CD4-positive, alpha-beta T cell treated with Interleukin-17A for 4 hours (primary cell): ENCODE results near the gene ARFGAP1.

Source experiments
- DNase-seq: peaks from one replicate; pipeline ENCODE4 v3.0.0-alpha.2; 2020; ENCODE audit warnings: mixed read lengths

The ARFGAP1 gene

GRCh38 chr20:63272105-63273058, at the start of gene ARFGAP1:
Gene ARFGAP1, plus strand, starts transcription at chr20:63272813. Its CDS starts 2,768 bp downstream, at chr20:63275581.
- DNase-seq, result peak; percentile 90

GRCh38 chr20:63223121-63223825, 49.3 kb upstream of the ARFGAP1 start:
- DNase-seq, result peak; percentile 63

- no peak for DNase-seq
Observed at GRCh38 chr20:63223826-63224207, 48.8 kb upstream of the ARFGAP1 start.

GRCh38 chr20:63224412-63225081, 48.1 kb upstream of the ARFGAP1 start:
- no peak for DNase-seq

DNA sequence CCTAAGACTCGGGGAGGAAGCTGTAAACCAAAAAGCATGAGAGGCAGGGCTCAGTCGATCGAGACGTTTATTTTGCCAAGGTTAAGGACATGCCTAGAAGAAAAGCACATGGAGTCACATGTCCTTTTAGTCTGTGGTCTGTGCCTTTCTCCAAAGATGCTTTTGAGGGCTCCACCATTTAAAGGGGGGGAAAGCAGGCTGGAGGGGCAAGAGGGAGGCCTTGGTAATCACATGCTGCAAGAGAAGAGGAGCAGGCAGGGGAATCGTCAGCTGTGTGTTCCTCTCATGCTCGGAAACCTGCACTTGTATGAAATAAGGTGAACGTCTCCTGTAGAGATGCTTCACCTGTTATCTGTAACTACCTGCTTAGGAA, 47.5 kb upstream of the ARFGAP1 start:
- no peak for DNase-seq

DNA sequence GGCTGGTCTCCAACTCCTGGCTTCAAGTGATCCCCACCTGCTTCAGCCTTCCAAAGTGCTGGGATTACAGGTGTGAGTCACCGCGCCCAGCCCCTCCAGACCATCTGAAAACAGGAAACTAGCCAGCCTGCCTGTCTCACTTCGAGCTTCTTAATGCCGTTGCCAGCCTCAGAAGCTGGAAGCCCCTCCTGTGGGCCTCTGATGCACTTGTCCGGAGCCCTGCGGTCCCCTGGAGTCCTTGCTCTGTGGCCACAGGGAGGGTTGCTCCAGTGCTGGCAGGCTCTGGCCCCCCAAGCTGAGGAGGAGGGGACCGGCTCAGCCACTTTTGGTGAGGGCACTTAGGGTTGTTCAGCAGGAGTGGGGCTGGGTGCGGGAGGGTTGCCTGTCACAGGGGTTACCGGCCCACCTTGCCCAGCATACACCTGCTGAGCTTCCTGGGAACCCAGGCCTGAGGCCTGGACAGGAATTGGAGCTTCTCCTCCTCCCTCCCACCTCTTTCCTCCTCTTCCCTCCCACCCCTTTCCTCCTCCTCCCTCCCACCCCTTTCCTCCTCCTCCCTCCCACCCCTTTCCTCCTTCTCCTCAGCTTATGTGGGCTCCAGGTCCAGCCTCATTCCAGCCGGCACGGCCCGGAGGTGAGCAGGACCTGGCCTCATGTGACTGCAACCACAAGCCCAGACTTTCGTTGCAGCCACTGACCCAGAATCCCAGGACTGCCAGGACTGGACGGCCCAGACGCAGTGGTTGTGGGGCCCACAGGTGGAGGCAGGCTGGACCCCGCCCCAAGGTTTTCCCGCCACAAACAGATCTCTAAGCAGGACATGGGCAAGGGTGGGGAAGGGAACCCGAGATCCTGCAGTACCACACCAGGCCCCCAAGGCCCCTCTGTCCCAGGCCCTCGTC, 46.3 kb upstream of the ARFGAP1 start:
- DNase-seq, result no peak

DNA sequence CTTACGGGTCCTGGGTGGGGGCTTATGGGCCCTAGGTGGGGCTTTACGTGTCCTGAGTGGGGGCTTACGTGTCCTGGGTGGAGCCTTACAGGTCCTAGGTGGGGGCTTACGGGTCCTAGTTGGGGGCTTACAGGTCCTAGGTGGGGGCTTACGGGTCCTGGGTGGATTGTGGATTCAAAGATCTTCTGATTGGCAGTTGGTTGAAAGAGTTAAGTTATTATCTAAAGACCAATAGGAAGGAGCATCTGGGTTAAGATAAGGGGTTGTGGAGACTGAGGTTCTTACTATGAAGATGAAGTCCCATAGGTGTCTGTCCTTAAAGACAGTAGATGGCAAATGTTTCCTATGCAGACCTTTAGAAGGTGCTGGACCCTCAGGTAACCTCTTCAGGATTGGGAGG, 45.4 kb upstream of the ARFGAP1 start:
- no peak for DNase-seq

- no peak for DNase-seq
Observed at GRCh38 chr20:63228806-63229205, 43.8 kb upstream of the ARFGAP1 start.

GRCh38 chr20:63230800-63231268, 41.8 kb upstream of the ARFGAP1 start:
- DNase-seq, result peak; percentile 27

DNA sequence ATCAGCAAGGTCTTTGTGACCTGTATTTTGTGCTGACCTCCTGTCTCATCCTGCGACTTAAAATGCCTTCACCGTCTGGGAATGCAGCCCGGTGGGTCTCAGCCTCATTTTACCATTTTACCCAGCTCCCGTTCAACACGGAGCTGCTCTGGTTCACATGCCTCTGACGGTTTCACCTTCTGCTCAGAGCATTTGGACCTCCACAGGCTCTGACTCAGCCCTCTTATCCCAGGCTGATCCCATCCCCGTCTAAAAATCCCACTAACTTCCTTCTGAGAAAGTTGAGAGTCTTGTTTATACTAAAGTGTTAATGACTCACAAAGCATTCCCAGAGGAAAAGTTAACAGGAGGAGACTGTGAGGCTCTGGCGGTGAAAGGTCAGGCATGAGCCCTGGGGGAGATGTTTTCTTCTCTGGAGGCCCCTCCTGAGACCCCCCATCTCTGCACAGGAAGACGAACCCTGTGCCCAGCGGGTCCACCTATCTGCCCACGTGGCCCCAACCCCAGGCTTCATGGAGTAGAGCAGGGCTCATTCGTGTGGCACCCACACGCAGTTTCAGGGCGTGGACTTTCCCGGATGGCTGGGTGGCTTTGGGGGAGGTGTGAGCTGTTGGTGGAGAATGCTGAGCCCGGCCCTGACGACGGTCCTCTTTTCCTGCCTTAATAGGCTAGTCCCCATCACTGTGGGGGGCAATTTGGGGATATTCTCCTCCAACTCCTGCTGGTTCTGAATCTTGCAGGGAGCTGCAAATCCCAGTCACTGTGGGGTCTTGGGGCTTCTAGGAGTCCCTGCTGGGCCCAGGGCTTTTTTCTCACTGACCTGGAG, 40.2 kb upstream of the ARFGAP1 start:
- DNase-seq, result no peak

- DNase-seq, result no peak
Observed at GRCh38 chr20:63233061-63233344, 39.6 kb upstream of the ARFGAP1 start.

GRCh38 chr20:63233924-63234323, 38.7 kb upstream of the ARFGAP1 start:
- no peak for DNase-seq

DNA sequence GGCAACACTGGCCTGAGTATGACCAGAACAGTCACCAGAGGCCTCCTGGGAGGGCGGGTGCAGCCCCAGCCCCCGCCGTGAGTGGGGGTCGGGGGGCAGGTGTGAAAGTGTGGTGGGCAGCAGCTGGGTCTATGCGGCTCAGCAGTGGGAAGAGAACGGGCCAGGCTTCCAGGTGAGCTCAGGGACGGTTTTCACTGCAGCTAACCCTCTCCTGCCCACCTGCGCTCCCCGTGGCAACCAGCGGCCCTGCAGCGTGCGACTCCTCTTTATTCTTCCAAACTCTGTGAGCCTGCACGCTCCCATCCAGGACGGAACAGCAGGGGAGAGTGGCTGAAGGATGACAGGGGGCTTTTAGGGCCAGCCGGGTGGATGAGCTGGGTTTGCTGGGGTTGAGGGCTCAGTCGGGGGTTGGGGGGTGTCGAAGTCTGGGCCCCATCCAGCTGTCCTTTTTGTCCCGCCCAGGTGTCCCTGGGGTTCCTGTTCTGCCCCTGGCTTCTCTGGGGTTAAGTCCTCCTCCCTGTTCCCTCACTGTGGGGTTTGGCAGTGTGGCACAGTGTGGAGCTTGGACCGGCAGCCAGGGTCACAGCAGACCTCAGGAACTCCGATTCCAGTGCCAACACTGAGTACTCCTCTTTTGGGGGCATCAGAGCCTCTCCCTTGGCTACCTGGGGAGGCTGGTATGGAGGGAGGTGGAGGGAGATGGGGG, 37.8 kb upstream of the ARFGAP1 start:
- DNase-seq, result peak; percentile 55

DNA sequence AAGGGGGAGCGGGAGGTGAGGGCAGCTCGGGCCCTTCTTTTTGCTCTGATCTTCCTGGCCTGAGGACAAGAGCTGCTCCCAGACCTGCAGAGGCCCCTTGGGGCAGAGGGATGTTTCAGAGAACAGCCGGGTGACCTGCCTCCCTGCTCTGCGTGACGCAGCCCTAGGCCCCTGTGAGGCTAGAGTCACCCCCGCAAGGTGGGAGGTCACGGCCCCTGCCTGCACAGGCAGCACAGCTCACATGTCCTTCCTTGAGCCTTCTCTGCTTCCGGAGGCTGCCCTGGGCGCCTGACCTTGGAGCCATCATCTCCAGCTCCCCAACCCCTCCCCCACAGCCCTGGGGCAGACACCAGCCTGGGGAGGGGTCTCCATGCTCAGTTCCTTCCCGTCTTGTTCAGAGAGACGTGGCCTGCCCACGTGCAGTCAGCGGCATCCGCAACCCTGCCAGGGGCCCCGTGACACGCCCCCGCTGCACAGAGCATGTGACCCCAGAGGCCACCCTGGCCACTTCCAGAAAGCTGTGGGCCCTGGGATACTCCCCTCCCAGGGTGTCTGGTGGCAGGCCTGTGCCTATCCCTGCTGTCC, 37.1 kb upstream of the ARFGAP1 start, which contains the start of gene BIRC7:
TSS of gene BIRC7 (plus strand) at position 507 of the 585 bp plus-strand sequence. CDS start 192 bp downstream, outside the sequence.
- no peak for DNase-seq

DNA sequence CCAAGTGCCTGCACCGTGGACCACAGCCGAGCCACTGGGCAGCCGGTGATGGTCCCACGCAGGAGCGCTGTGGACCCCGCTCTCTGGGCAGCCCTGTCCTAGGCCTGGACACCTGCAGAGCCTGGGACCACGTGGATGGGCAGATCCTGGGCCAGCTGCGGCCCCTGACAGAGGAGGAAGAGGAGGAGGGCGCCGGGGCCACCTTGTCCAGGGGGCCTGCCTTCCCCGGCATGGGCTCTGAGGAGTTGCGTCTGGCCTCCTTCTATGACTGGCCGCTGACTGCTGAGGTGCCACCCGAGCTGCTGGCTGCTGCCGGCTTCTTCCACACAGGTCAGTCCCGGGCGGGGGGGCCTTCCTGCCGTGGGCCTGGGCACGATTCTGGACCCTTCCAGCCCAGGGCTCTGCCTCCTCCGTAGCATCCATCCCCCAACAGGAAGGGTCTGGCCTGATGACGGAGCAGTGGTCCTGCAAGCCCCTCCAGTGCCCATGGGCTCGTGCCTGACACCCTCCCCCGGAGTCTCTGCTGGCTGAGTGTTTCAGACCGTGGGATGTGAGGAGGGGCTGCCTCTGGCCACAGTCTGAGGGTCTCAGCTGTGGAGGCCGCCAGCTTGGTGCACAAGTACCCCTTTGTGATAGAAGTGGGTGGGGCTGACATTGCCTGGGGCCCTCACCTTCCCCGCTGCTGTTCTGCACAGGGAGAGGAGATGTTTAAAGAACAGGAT, 36.3 kb upstream of the ARFGAP1 start:
- DNase-seq, result no peak

GRCh38 chr20:63238031-63238430, 34.6 kb upstream of the ARFGAP1 start:
- DNase-seq, result no peak

GRCh38 chr20:63238514-63239125, 34.0 kb upstream of the ARFGAP1 start:
- no peak for DNase-seq

DNA sequence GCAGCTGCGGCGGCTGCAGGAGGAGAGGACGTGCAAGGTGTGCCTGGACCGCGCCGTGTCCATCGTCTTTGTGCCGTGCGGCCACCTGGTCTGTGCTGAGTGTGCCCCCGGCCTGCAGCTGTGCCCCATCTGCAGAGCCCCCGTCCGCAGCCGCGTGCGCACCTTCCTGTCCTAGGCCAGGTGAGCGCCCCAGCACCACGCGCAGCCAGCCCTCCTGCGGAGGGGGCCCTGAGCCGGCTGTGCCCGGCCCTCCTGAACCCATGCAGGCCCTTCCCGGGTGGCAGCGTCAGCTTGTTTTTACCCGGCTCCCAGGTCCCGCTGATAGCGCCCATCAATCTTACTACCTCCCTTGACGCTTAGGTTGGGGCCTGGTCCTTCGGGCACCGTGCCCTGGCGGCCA, 33.2 kb upstream of the ARFGAP1 start:
- no peak for DNase-seq

- DNase-seq, result no peak
Observed at GRCh38 chr20:63240004-63240403, 32.6 kb upstream of the ARFGAP1 start.
